HepG2 (cell line): ENCODE data around the gene SLC25A15. TPM values are rescaled to one million over a fixed set of nuclear protein-coding genes. Genes with fewer than 3 reads are reported as not detected.

Source experiments
- ATF1 ChIP-seq: IDR thresholded peaks from 2 replicates; pipeline ENCODE4 v1.6.1; 2016; ENCODE audit warnings: mild to moderate bottlenecking, control low read depth
- FUBP1 ChIP-seq: sonication (generic); formaldehyde crosslinking; IDR thresholded peaks from 2 replicates; pipeline ENCODE4 v1.5.1; 2020; ENCODE audit warnings: missing genetic modification reagents, mild to moderate bottlenecking, borderline replicate concordance
- GFI1 ChIP-seq: sonication (generic); formaldehyde crosslinking; IDR thresholded peaks from 2 replicates; pipeline ENCODE4 v1.5.0; 2020; ENCODE audit warnings: missing genetic modification reagents, mild to moderate bottlenecking, borderline replicate concordance
- HIC2 ChIP-seq: sonication (generic); formaldehyde crosslinking; IDR thresholded peaks from 2 replicates; pipeline ENCODE4 v1.9.0; 2022; ENCODE audit warnings: low read depth, missing genetic modification reagents
- HOXA5 ChIP-seq: sonication (generic); formaldehyde crosslinking; IDR thresholded peaks from 2 replicates; pipeline ENCODE4 v1.4.0; 2020; ENCODE audit warnings: missing genetic modification reagents
- JDP2 ChIP-seq: sonication (generic); formaldehyde crosslinking; IDR thresholded peaks from 2 replicates; pipeline ENCODE4 v1.8.1; 2022; ENCODE audit warnings: missing genetic modification reagents, borderline replicate concordance
- KIAA2018 ChIP-seq: sonication (generic); formaldehyde crosslinking; IDR thresholded peaks from 2 replicates; pipeline ENCODE4 v1.5.0; 2020; ENCODE audit warnings: mild to moderate bottlenecking, missing genetic modification reagents, borderline replicate concordance
- MAZ ChIP-seq, 2 experiments: sonication (generic) in 1 of 2; formaldehyde crosslinking in 1 of 2; IDR thresholded peaks; 2 replicates each; pipeline versions ENCODE4 v1.5.0 to v1.6.1; 2012 to 2020; ENCODE audit warnings: low read depth in 2 of 2, mild to moderate bottlenecking in 2 of 2, borderline replicate concordance in 1 of 2, improper control_type of control experiment in 1 of 2, low read length in 1 of 2, missing genetic modification reagents in 1 of 2, moderate library complexity in 1 of 2
- NR2C2 ChIP-seq: sonication (generic); formaldehyde crosslinking; IDR thresholded peaks from 2 replicates; pipeline ENCODE4 v1.4.0; 2020; ENCODE audit warnings: missing genetic modification reagents, mild to moderate bottlenecking, moderate library complexity, borderline replicate concordance
- RXRA ChIP-seq: sonication (generic); formaldehyde crosslinking; IDR thresholded peaks from 2 replicates; pipeline ENCODE4 v1.5.1; 2020; ENCODE audit warnings: missing genetic modification reagents
- ZNF136 ChIP-seq: sonication (generic); formaldehyde crosslinking; IDR thresholded peaks from 2 replicates; pipeline ENCODE4 v1.8.1; 2022; ENCODE audit warnings: low read depth, mild to moderate bottlenecking, moderate library complexity, missing genetic modification reagents
- ZNF256 ChIP-seq: sonication (generic); formaldehyde crosslinking; conservative IDR thresholded peaks from 2 replicates; pipeline ENCODE4 v1.4.0; 2020; ENCODE audit warnings: missing genetic modification reagents
- ZNF460 ChIP-seq: sonication (generic); formaldehyde crosslinking; IDR thresholded peaks from 2 replicates; pipeline ENCODE4 v1.5.1; 2020; ENCODE audit warnings: missing genetic modification reagents, mild to moderate bottlenecking, borderline replicate concordance
- ZNF660 ChIP-seq: sonication (generic); formaldehyde crosslinking; IDR thresholded peaks from 2 replicates; pipeline ENCODE4 v1.5.1; 2020; ENCODE audit warnings: mild to moderate bottlenecking, low read depth, missing genetic modification reagents, borderline replicate concordance
- ZSCAN20 ChIP-seq: sonication (generic); formaldehyde crosslinking; IDR thresholded peaks from 2 replicates; pipeline ENCODE4 v1.4.0; 2020; ENCODE audit warnings: missing genetic modification reagents, mild to moderate bottlenecking, borderline replicate concordance
- polyA plus RNA-seq, 8 experiments: library from polyadenylated mRNA; depleted of rRNA in 3 of 8; stranded (reverse) in 7 of 8; unstranded in 1 of 8; fragments of >200 nt; fragmentation: Illumina TruSeq in 4 of 8; extraction: Trizol in 4 of 8; gene quantifications; 2 replicates each; pipeline versions ENCODE4 v1.2.1 to v1.2.3, GENCODE V29; 2011 to 2016; ENCODE audit warnings: low read depth in 4 of 8, missing spikeins in 1 of 8, mixed read lengths in 1 of 8; ENCODE audit not compliant: insufficient read depth in 1 of 8
- total RNA-seq, 5 experiments: library from RNA; depleted of rRNA; stranded (reverse); fragments of >200 nt; fragmentation: Illumina TruSeq; extraction: Trizol; gene quantifications; 2 replicates each; pipeline ENCODE4 v1.2.3, GENCODE V29; 2016; ENCODE audit warnings: low read depth in 1 of 5
- TF ChIP-seq, protein P1 (sequence below): sonication (generic); formaldehyde crosslinking; IDR thresholded peaks from 2 replicates; pipeline ENCODE4 v1.4.0; 2020; ENCODE audit warnings: missing genetic modification reagents, mild to moderate bottlenecking, borderline replicate concordance

SLC25A15 gene
- total and polyA plus RNA-seq, 2 of the 13 experiments (the other 11 are each of a cell fraction or from before 2014, with no cell fraction given) = 17.3 to 39.1 TPM

GRCh38 chr13:40786568-40786996, 2.8 kb upstream of the SLC25A15 start (continued):
- TF ChIP-seq ZNF136 = no peak
- TF ChIP-seq, protein P1, sequence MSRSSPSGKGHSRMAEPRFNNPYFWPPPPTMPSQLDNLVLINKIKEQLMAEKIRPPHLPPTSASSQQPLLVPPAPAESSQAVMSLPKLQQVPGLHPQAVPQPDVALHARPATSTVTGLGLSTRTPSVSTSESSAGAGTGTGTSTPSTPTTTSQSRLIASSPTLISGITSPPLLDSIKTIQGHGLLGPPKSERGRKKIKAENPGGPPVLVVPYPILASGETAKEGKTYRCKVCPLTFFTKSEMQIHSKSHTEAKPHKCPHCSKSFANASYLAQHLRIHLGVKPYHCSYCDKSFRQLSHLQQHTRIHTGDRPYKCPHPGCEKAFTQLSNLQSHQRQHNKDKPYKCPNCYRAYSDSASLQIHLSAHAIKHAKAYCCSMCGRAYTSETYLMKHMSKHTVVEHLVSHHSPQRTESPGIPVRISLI = peak; percentile 96
- TF ChIP-seq KIAA2018 = no peak
- no peak for TF ChIP-seq HOXA5 (CRISPR knock-in tag)
- no peak for TF ChIP-seq JDP2
- no peak for TF ChIP-seq FUBP1 (CRISPR knock-in tag)
- no peak for TF ChIP-seq ZNF660 (CRISPR knock-in tag)
- TF ChIP-seq HIC2 (CRISPR knock-in tag) = no peak
- peak; percentile 96 for TF ChIP-seq ZNF460
- TF ChIP-seq ZNF256 (CRISPR knock-in tag) = no peak
- TF ChIP-seq GFI1 (CRISPR knock-in tag) = no peak
- TF ChIP-seq ZSCAN20 = no peak
- TF ChIP-seq RXRA (CRISPR knock-in tag) = peak; percentile 97
- TF ChIP-seq NR2C2 (CRISPR knock-in tag) = peak; percentile 56; the same call in 1 of the 2 replicates
- no peak for TF ChIP-seq MAZ (IDR thresholded peaks at IDR 0.05; ENCODE audit: borderline replicate concordance, low read depth, low read length)
- no peak for TF ChIP-seq MAZ (CRISPR knock-in tag; IDR thresholded peaks at IDR 0.05; ENCODE audit: low read depth)
- TF ChIP-seq ATF1 (CRISPR knock-in tag) = no peak
